Measurements from ENCODE around the gene STXBP1.

DNA sequence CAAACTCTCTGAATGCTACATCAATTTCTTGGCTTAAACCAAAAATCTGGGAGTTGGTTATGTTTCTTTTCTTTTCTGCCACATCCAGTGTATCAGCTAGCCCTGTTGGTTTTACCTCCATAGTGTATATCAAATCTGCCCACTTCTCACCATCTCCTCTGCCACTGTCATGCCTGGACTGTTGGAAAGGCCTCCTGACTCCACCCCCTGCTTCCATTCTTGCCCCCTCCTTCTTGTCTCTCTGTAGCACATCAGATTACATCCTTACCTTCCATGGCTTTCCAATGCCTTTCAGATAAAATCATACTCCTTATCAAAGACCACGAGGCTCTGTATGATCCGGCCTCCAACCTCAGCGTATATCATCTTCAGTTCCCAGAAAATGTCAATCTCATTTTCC is 35.4 kb downstream of the STXBP1 start:
- TF ChIP-seq, protein P1, sequence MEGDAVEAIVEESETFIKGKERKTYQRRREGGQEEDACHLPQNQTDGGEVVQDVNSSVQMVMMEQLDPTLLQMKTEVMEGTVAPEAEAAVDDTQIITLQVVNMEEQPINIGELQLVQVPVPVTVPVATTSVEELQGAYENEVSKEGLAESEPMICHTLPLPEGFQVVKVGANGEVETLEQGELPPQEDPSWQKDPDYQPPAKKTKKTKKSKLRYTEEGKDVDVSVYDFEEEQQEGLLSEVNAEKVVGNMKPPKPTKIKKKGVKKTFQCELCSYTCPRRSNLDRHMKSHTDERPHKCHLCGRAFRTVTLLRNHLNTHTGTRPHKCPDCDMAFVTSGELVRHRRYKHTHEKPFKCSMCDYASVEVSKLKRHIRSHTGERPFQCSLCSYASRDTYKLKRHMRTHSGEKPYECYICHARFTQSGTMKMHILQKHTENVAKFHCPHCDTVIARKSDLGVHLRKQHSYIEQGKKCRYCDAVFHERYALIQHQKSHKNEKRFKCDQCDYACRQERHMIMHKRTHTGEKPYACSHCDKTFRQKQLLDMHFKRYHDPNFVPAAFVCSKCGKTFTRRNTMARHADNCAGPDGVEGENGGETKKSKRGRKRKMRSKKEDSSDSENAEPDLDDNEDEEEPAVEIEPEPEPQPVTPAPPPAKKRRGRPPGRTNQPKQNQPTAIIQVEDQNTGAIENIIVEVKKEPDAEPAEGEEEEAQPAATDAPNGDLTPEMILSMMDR (IDR thresholded peaks at IDR 0.05 in 4 of 5, conservative IDR thresholded peaks at IDR 0.05 in 1 of 5), result no peak
- no peak for TF ChIP-seq POLR2A (IDR thresholded peaks at IDR 0.05)

Data from gastrocnemius medialis (tissue), 4 donors.